Gastroesophageal sphincter (tissue), 3 donors: Measurements from ENCODE around the gene ANO5.
A peak's percentile ranks its signal among the peaks of the same experiment; 100 is the strongest.

Experiments
- CTCF ChIP-seq, 4 experiments: fragments of 200-600 bp in 2 of 4; fragments of 450-650 bp in 2 of 4; sonication (generic) in 1 of 4; IDR thresholded peaks; one replicate each; pipeline ENCODE4 v1.5.1; 2017 to 2019; ENCODE audit warnings: antibody characterized with exemption in 4 of 4, mild to moderate bottlenecking in 2 of 4, moderate library complexity in 2 of 4
- POLR2A ChIP-seq, 2 donors: fragments of 450-650 bp; IDR thresholded peaks; one replicate each; pipeline ENCODE4 v1.6.1; 2017; ENCODE audit warnings: antibody characterized with exemption in 2 of 2, mild to moderate bottlenecking in 2 of 2, moderate library complexity in 1 of 2
- POLR2AphosphoS5 ChIP-seq: sonication (generic); formaldehyde crosslinking; IDR thresholded peaks from one replicate; pipeline ENCODE4 v1.6.1; 2017; ENCODE audit warnings: antibody characterized with exemption

GRCh38 chr11:22244986-22245592 lies 52.2 kb downstream of the ANO5 start:
- TF ChIP-seq CTCF (IDR thresholded peaks at IDR 0.05) (peak; percentile 35 to 66 (median 39)), POLR2A (IDR thresholded peaks at IDR 0.05) (no peak), POLR2AphosphoS5 (no peak)
